ENCODE measurements around the gene KAZALD1. TPM values are rescaled to one million over a fixed set of nuclear protein-coding genes. Genes with fewer than 3 reads are reported as not detected.

The KAZALD1 gene
- total RNA-seq, 6 donors from 2014 or later = 3.8 to 11.9 (median 9.8) TPM

DNA sequence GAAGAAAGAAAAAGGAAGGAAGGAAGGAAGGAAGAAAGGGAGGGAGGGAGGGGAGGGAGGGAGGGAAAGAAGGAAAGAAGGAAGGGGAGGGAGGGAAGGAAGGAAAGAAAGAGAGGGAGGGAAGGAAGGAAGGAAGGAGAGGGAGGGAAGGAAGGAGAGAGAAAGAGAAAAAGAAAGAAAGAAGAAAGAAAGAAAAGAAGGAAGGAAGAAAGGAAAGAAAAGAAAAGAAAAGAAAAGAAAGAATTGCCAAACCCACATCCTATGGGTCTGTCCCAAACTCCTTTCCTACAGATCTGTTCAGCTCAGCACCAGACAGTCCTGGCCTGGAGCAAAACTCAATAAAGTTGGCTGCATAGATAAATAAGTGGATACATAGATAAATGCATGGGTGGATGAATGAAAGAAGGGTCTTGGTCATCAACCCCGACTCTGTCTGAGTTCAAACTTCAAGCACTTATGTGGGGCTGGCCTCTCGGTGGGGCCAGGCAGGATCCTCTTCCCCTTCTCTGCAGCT is 52.2 kb downstream of the KAZALD1 start:
- H3K9me3 ChIP-seq = no peaks in the 10 kb centered on the region
- ATAC-seq (ENCODE audit: low FRiP score in 2 of 2) = no peak
- H3K4me3 ChIP-seq = no peak overlapping the region
- H3K4me1 ChIP-seq = no peaks in the 10 kb centered on the region
- no peak for DNase-seq
- 42 to 78% methylated on average over 2 of the region's 2 CpGs for WGBS, 2 donors
- TF ChIP-seq EP300 (IDR thresholded peaks at IDR 0.05) (no peak), POLR2A (IDR thresholded peaks at IDR 0.05) (no peak), POLR2AphosphoS5 (IDR thresholded peaks at IDR 0.05) (no peak)
- TF ChIP-seq, protein P1, sequence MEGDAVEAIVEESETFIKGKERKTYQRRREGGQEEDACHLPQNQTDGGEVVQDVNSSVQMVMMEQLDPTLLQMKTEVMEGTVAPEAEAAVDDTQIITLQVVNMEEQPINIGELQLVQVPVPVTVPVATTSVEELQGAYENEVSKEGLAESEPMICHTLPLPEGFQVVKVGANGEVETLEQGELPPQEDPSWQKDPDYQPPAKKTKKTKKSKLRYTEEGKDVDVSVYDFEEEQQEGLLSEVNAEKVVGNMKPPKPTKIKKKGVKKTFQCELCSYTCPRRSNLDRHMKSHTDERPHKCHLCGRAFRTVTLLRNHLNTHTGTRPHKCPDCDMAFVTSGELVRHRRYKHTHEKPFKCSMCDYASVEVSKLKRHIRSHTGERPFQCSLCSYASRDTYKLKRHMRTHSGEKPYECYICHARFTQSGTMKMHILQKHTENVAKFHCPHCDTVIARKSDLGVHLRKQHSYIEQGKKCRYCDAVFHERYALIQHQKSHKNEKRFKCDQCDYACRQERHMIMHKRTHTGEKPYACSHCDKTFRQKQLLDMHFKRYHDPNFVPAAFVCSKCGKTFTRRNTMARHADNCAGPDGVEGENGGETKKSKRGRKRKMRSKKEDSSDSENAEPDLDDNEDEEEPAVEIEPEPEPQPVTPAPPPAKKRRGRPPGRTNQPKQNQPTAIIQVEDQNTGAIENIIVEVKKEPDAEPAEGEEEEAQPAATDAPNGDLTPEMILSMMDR (IDR thresholded peaks at IDR 0.05) = no peak
- no peak overlapping the region for H3K27ac ChIP-seq
- H3K27me3 ChIP-seq = peaks cover 0 to 3% (median 1%) of the 10 kb centered on the region in 4 donors
- H3K36me3 ChIP-seq = no peaks in the 10 kb centered on the region

DNA sequence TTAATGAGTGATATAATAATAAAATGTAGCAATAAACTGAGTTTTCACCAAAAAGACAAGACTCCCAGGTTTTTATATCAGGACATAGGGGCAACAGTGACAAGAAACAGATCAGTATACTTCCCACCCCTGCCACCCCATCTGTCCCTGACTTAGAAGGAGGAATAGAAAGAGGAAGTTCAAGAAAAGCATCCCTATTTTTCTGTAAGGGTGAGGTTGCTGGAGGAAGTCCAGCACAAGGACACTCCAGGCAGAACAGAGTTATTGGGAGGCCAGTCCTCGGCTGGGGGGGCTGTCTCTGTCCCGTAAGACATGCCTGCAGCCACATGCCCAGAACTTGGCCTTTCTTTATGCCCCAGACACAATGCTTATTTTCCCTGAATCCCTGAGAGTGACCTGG is 52.9 kb downstream of the KAZALD1 start:
- peaks cover 0 to 3% (median 1%) of the 10 kb centered on the region in 4 donors for H3K27me3 ChIP-seq
- DNase-seq = no peak
- no peaks in the 10 kb centered on the region for H3K9me3 ChIP-seq
- H3K27ac ChIP-seq = no peak overlapping the region
- H3K36me3 ChIP-seq = no peaks in the 10 kb centered on the region
- ATAC-seq (ENCODE audit: low FRiP score in 2 of 2) = no peak
- TF ChIP-seq POLR2A (IDR thresholded peaks at IDR 0.05) (no peak), EP300 (IDR thresholded peaks at IDR 0.05) (no peak), POLR2AphosphoS5 (IDR thresholded peaks at IDR 0.05) (no peak)
- TF ChIP-seq, protein P1 (IDR thresholded peaks at IDR 0.05) = no peak
- WGBS, 2 donors = 24 to 26% methylated on average over 2 of the region's 2 CpGs
- H3K4me1 ChIP-seq = no peaks in the 10 kb centered on the region
- H3K4me3 ChIP-seq = no peak overlapping the region

Other genes starting within 250 kb of the KAZALD1 start
- 10 to 100 TPM; 13.4 to 60.8 (median 28.2) TPM for gene SLF2, start 149.0 kb upstream of the KAZALD1 start, total RNA-seq
- gene SEMA4G, start 92.5 kb upstream of the KAZALD1 start, total RNA-seq = 10 to 100 TPM in 2 of 6 donors, 1 to 10 TPM in 4; 5.4 to 20.4 (median 8.5) TPM
- 10 to 100 TPM; 40.2 to 72.1 (median 63.5) TPM for gene MRPL43, start 74.5 kb upstream of the KAZALD1 start, total RNA-seq
- gene TWNK, start 74.4 kb upstream of the KAZALD1 start, total RNA-seq = 1 to 10 TPM; 2.6 to 9.1 (median 5.8) TPM
- 100 to 1,000 TPM in 2 of 6 donors, 10 to 100 TPM in 4; 42.5 to 105 (median 60.1) TPM for gene LZTS2, start 62.2 kb upstream of the KAZALD1 start, total RNA-seq
- 1 to 10 TPM in 5 of 6 donors, under 1 TPM in 1; 0.39 to 2.4 (median 1.7) TPM for gene PDZD7, start 30.9 kb upstream of the KAZALD1 start, total RNA-seq
- 100 to 1,000 TPM in 3 of 6 donors, 10 to 100 TPM in 3; 59.6 to 360 (median 100) TPM for gene SFXN3, start 30.8 kb upstream of the KAZALD1 start, total RNA-seq
- not detected for gene TLX1, start 69.3 kb downstream of the KAZALD1 start, total RNA-seq
- under 1 TPM in 2 of 6 donors, not detected in 4; 0.11 to 0.20 TPM for gene LBX1, start 167.5 kb downstream of the KAZALD1 start, total RNA-seq